GM19023 (cell line): ENCODE results near the gene DNAH1.

ENCODE experiments used
- ATAC-seq: cut with Tn5 transposase; IDR thresholded peaks from one replicate; pipeline ENCODE4 v1.9.1; 2021; ENCODE audit warnings: mild to moderate bottlenecking, moderate library complexity; ENCODE audit not compliant: unreplicated experiment

The DNAH1 gene

GRCh38 chr3:52290596-52291507, 25.3 kb upstream of the DNAH1 start:
- ATAC-seq, result no peak

GRCh38 chr3:52291508-52292181, 24.5 kb upstream of the DNAH1 start:
- ATAC-seq, result no peak

GRCh38 chr3:52292247-52293065, 23.7 kb upstream of the DNAH1 start:
- ATAC-seq, result no peak

GRCh38 chr3:52293491-52294319, 22.4 kb upstream of the DNAH1 start:
- no peak for ATAC-seq

GRCh38 chr3:52294320-52295150, 21.6 kb upstream of the DNAH1 start:
- ATAC-seq, result no peak

- no peak for ATAC-seq
These were observed 20.4 kb upstream of the DNAH1 start for GRCh38 chr3:52295671-52296208.

GRCh38 chr3:52297242-52298148, 18.6 kb upstream of the DNAH1 start:
- ATAC-seq, result no peak

- no peak for ATAC-seq
These were observed 17.7 kb upstream of the DNAH1 start for GRCh38 chr3:52298149-52299098.

GRCh38 chr3:52299247-52299878, 16.8 kb upstream of the DNAH1 start:
- no peak for ATAC-seq

- no peak for ATAC-seq
These were observed 16.1 kb upstream of the DNAH1 start for GRCh38 chr3:52299879-52300611.

GRCh38 chr3:52302426-52303145, 13.5 kb upstream of the DNAH1 start:
- no peak for ATAC-seq

- no peak for ATAC-seq
These were observed 12.3 kb upstream of the DNAH1 start for GRCh38 chr3:52303811-52304210.

- no peak for ATAC-seq
These were observed 10.2 kb upstream of the DNAH1 start for GRCh38 chr3:52305926-52306325.

GRCh38 chr3:52306978-52307377, 9.1 kb upstream of the DNAH1 start:
- ATAC-seq, result no peak

GRCh38 chr3:52308308-52308707, 7.8 kb upstream of the DNAH1 start:
- no peak for ATAC-seq
